HEK293T (cell line): ENCODE measurements around the gene MPP4.

ENCODE experiments used
- CTCF ChIA-PET: fragments of 350-600 bp; formaldehyde crosslinking; extraction: SDS; loops from one replicate; lab custom pipeline; 2021; ENCODE audit warnings: antibody characterized with exemption, inconsistent platforms; lab: Yijun Ruan, JAX
- POLR2A ChIA-PET: fragments of 350-600 bp; formaldehyde crosslinking; extraction: SDS; loops from one replicate; lab custom pipeline; 2020; ENCODE audit warnings: antibody characterized with exemption, inconsistent platforms; lab: Yijun Ruan, JAX
- DNase-seq: peaks from one replicate; pipeline ENCODE4 v3.0.0; 2012; ENCODE audit warnings: mixed read lengths; ENCODE audit errors: extremely low spot score
- ARNT ChIP-seq: fragments of 450-650 bp; IDR thresholded peaks from 2 replicates; pipeline ENCODE4 v1.6.1; 2017; ENCODE audit warnings: mild to moderate bottlenecking
- BHLHE40 ChIP-seq: fragments of 450-650 bp; IDR thresholded peaks from 2 replicates; pipeline ENCODE4 v1.6.1; 2016; ENCODE audit warnings: mild to moderate bottlenecking, moderate library complexity, borderline replicate concordance
- CTBP1 ChIP-seq: fragments of 450-650 bp; IDR thresholded peaks from 2 replicates; pipeline ENCODE4 v1.6.1; 2016; ENCODE audit warnings: borderline replicate concordance
- ELF4 ChIP-seq: fragments of 450-650 bp; IDR thresholded peaks from 2 replicates; pipeline ENCODE4 v1.6.1; 2017; ENCODE audit warnings: antibody characterized with exemption
- FOXA1 ChIP-seq: fragments of 450-650 bp; IDR thresholded peaks from 2 replicates; pipeline ENCODE4 v1.6.1; 2016; ENCODE audit warnings: mild to moderate bottlenecking
- FOXK2 ChIP-seq: fragments of 450-650 bp; IDR thresholded peaks from 2 replicates; pipeline ENCODE4 v1.6.1; 2016; ENCODE audit warnings: mild to moderate bottlenecking
- FOXM1 ChIP-seq: fragments of 450-650 bp; IDR thresholded peaks from 2 replicates; pipeline ENCODE4 v1.6.1; 2017; ENCODE audit warnings: mild to moderate bottlenecking, borderline replicate concordance
- HDGF ChIP-seq: fragments of 450-650 bp; IDR thresholded peaks from 2 replicates; pipeline ENCODE4 v1.6.1; 2017; ENCODE audit warnings: antibody characterized with exemption, borderline replicate concordance
- L3MBTL2 ChIP-seq: fragments of 450-650 bp; conservative IDR thresholded peaks from 2 replicates; pipeline ENCODE4 v1.6.1; 2016; ENCODE audit warnings: mild to moderate bottlenecking
- LEF1 ChIP-seq: fragments of 450-650 bp; IDR thresholded peaks from 2 replicates; pipeline ENCODE4 v1.6.1; 2017; ENCODE audit warnings: mild to moderate bottlenecking, borderline replicate concordance
- NFRKB ChIP-seq: fragments of 450-650 bp; IDR thresholded peaks from 2 replicates; pipeline ENCODE4 v1.6.1; 2016; ENCODE audit warnings: mild to moderate bottlenecking, moderate library complexity
- PKNOX1 ChIP-seq: fragments of 450-650 bp; IDR thresholded peaks from 2 replicates; pipeline ENCODE4 v1.6.1; 2016
- SP1 ChIP-seq: fragments of 450-650 bp; IDR thresholded peaks from 2 replicates; pipeline ENCODE4 v1.6.1; 2017
- SUZ12 ChIP-seq: fragments of 450-650 bp; IDR thresholded peaks from 2 replicates; pipeline ENCODE4 v1.6.1; 2016; ENCODE audit warnings: mild to moderate bottlenecking
- TARDBP ChIP-seq: fragments of 450-650 bp; IDR thresholded peaks from 2 replicates; pipeline ENCODE4 v1.6.1; 2016
- ZNF384 ChIP-seq: fragments of 450-650 bp; IDR thresholded peaks from 2 replicates; pipeline ENCODE4 v1.6.1; 2016

MPP4 gene, protein sequence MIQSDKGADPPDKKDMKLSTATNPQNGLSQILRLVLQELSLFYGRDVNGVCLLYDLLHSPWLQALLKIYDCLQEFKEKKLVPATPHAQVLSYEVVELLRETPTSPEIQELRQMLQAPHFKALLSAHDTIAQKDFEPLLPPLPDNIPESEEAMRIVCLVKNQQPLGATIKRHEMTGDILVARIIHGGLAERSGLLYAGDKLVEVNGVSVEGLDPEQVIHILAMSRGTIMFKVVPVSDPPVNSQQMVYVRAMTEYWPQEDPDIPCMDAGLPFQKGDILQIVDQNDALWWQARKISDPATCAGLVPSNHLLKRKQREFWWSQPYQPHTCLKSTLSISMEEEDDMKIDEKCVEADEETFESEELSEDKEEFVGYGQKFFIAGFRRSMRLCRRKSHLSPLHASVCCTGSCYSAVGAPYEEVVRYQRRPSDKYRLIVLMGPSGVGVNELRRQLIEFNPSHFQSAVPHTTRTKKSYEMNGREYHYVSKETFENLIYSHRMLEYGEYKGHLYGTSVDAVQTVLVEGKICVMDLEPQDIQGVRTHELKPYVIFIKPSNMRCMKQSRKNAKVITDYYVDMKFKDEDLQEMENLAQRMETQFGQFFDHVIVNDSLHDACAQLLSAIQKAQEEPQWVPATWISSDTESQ

DNA sequence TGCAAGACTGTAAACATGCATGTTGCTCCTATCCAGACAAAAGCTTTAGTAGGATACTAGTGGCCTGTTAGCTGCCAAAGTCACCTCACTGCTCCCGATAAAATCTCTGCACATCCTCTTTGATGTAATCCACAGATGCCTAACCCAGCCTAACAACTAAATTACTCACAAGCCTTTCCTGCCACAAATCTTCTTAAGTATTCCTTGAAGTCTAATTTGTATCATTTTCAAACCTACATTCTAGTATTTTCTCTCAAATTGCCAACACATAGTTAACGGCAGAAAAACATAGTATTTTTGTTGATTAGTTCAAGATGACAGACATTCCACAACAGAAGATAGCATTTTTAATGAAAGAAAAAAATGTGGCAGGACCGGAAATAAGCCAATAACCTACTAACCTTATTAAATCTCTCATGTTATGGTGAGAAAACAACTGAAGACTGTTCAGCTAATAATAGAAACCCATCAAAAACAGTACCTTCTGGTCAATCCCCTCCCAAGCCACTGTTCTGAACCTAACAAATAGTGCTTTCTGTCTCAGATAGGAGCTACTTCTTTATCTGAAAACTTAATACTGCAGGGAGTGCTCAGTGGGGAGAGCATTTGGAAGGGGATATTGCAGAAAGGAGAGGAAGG is at the start of gene MPP4:
Gene MPP4 (minus strand): TSS at position 57 of the 639 bp plus-strand sequence. CDS start 4,690 bp downstream, outside the sequence.
- DNase-seq: no peak
- POLR2A ChIA-PET: no interaction called here
- TF ChIP-seq LEF1: no peak
- TF ChIP-seq FOXK2: no peak
- TF ChIP-seq CTBP1: no peak
- TF ChIP-seq PKNOX1: no peak
- no peak for TF ChIP-seq HDGF
- TF ChIP-seq SUZ12: no peak
- TF ChIP-seq NFRKB: no peak
- no peak for TF ChIP-seq FOXM1
- CTCF ChIA-PET: no interaction called here

DNA sequence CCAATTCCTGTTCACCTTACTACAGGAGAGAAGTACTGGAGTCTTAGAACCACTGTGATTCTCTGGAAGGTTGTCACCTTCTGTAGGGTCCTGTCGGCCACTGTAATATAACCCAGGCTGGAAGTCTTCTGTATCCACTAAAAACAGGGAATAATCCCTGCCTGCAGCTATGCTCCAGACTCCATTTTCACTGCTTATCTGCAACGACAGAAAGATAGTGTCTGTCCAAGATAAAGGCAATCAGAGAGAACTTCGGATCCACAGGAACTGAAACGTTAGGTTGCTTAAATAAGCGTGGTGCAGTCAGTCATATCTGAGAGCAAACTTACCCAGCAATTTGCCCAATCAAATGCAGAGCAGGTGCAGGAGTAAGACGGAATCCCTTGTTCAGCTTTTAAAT is 48.1 kb upstream of the MPP4 start:
- TF ChIP-seq FOXA1 (no peak), FOXK2 (no peak), SP1 (no peak), L3MBTL2 (no peak), TARDBP (no peak), SUZ12 (no peak), BHLHE40 (no peak), ELF4 (no peak), CTBP1 (no peak), LEF1 (no peak), HDGF (no peak)
- ChIA-PET POLR2A (no interaction called here), CTCF (no interaction called here)
- no peak for DNase-seq

DNA sequence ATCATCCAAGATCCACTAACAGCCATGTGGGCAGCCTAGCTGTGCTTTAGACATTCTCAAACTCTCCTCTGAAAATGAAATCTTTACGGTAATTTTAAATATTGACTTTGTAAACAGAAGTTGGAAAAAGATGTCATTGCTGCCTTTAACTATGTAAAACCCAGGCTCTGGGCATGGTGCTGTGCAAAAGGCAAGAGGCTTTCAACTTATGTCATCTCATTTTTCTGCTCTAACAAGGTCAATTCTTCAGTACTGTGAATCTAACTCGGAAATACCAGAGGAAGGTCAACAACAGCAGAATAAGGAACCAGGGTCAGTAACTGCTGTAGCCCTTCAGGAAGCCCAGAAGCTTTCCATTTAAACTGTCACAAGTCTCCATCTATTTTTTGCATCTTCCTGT is 37.0 kb upstream of the MPP4 start:
- POLR2A ChIA-PET: no interaction called here
- CTCF ChIA-PET: no interaction called here
- TF ChIP-seq TARDBP (no peak), ARNT (no peak), FOXK2 (no peak), FOXA1 (no peak), NFRKB (no peak), SP1 (no peak), SUZ12 (no peak), HDGF (no peak), FOXM1 (no peak), LEF1 (no peak)
- no peak for DNase-seq

DNA sequence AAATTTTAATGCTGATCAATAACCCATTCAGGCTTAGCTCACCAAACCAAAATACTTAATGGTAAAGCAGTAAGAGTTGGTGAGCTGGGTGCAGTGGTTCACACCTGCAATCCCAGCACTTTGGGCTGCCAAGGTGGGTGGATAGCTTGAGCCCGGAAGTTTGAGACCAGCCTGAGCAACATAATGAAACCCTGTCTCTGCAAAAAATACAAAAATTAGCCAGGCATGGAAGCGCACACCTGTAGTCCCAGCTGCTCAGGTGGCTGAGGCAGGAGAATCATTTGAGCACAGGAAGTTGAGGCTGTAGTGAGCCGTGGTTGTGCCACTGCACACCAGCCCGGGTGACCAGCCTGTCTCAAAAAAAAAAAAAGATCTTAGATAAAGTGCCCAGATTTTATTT is 35.7 kb upstream of the MPP4 start:
- DNase-seq: no peak
- CTCF ChIA-PET: no interaction called here
- no peak for TF ChIP-seq ARNT
- POLR2A ChIA-PET: no interaction called here

DNA sequence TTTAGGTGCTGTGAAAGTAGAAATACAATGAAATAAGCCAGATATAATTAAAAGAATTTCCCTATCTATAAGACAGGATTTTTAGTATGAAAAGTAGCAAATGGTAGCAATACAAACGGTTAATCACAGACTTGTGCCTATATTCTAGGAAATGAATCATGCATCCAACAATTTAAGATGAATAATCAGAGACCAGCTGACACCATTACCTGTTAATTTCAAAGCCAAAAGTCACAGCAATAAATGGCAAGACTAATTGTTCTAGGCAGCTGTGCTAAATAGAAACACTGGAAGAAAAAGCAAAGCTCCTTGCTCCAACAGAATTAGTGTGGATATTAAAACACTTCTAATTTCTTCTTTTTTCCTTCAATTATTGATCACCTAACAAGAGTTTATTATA is 35.1 kb upstream of the MPP4 start:
- TF ChIP-seq L3MBTL2 (no peak), HDGF (no peak), LEF1 (no peak), ARNT (no peak), PKNOX1 (no peak), FOXM1 (no peak), TARDBP (no peak), NFRKB (no peak)
- CTCF ChIA-PET: no interaction called here
- DNase-seq: no peak
- POLR2A ChIA-PET: no interaction called here

- DNase-seq: no peak
- ChIA-PET POLR2A (no interaction called here), CTCF (no interaction called here)
- TF ChIP-seq FOXM1 (no peak), ARNT (no peak), FOXK2 (no peak), ZNF384 (no peak)
Observed at GRCh38 chr2:201730651-201731285, 32.3 kb upstream of the MPP4 start.

- no peak for DNase-seq
- CTCF ChIA-PET: no interaction called here
- POLR2A ChIA-PET: no interaction called here
- TF ChIP-seq NFRKB (no peak), ELF4 (no peak), SP1 (no peak), LEF1 (no peak), ZNF384 (no peak), FOXA1 (no peak), FOXM1 (no peak), SUZ12 (no peak), TARDBP (no peak), FOXK2 (no peak), HDGF (no peak), ARNT (no peak), L3MBTL2 (no peak)
Observed at GRCh38 chr2:201715459-201715858, 17.0 kb upstream of the MPP4 start.
